Mesangial cell (primary cell): ENCODE results near the gene FAM219B. TPM values are rescaled to one million over a fixed set of nuclear protein-coding genes. Genes with fewer than 3 reads are reported as not detected.

Experiments
- total RNA-seq: library from RNA; depleted of rRNA; stranded (reverse); fragments of >200 nt; gene quantifications from 2 replicates; pipeline ENCODE4 v1.2.3, GENCODE V29; 2015

The FAM219B gene, protein sequence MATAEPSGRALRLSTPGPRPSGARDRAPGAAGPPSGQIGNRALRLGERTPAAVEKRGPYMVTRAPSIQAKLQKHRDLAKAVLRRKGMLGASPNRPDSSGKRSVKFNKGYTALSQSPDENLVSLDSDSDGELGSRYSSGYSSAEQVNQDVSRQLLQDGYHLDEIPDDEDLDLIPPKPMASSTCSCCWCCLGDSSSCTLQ
- total RNA-seq: 32.1 and 39.7 TPM in 2 replicates

DNA sequence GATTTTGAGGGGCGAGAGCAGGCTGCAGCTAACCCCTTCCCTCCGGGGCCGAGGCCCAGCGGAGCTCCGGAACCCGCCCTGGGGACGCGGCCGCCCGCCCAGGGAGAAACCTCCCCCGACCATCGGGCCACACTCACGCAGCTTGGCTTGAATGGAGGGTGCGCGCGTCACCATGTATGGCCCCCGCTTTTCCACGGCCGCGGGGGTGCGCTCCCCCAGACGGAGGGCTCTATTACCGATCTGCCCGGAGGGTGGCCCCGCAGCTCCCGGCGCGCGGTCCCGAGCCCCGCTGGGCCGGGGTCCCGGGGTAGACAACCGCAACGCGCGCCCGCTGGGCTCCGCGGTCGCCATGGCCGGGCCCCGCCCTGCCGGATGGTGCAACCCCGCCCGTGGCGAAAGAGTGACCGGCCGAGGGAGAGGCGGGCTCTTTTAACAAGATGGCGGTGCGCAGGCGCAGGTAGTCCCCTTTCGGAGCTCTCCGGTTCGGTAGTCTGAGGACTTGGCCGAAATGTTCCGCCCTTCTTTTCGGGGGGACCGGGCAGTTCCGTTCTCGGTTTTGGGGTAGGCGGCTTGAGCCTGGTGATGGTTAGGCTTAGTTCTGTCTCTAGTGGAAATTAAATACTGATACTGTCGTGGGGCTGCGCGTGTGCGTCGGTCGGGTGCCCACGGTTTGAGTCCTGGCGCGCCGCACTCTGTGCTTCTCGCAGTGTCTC, at the start of gene FAM219B:
Gene FAM219B (minus strand): TSS at position 402 of the 713 bp plus-strand sequence. CDS start 51 bp downstream, at position 351.

DNA sequence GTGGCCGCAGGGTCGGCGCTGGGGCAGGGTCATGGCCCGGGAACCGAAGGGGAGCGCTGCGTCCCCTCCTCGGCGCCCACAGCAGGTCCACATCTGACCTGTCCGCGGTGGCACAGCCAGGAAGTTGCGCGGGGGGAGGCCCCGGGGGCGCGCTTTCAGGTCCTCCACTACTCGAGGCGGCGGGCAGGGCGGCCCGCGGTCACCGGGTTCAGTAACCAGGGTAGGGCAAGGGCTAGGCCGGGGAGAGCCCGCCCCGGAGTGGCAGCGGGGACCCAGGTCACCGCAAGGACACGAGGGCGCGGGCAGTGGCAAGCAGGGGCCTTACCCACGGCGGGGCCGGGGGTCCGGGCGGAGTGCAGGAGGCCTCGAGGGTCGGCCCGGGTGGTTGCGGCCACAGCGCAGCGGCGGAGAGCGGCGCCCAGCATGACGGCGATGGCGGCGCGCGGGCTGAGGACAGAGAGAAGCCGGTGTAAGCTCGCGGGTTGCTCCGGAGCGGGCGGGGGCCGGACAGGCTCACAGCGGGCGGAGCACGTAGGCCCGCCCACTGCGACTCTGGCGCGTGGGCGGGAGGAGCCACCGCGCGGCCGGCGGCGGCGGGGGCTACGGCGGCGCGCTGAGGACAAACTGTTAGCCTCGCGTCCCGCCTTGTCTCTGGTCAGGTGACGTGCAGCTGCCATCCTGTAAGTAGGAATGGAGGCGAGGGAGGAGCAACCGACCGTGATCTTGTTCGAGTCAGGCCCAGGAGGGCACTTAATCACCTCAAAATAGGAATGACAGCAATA, 31.1 kb upstream of the FAM219B start, which contains the start of gene COX5A:
Gene COX5A (minus strand): TSS at position 484 of the 782 bp plus-strand sequence. CDS start 59 bp downstream, at position 425.

DNA sequence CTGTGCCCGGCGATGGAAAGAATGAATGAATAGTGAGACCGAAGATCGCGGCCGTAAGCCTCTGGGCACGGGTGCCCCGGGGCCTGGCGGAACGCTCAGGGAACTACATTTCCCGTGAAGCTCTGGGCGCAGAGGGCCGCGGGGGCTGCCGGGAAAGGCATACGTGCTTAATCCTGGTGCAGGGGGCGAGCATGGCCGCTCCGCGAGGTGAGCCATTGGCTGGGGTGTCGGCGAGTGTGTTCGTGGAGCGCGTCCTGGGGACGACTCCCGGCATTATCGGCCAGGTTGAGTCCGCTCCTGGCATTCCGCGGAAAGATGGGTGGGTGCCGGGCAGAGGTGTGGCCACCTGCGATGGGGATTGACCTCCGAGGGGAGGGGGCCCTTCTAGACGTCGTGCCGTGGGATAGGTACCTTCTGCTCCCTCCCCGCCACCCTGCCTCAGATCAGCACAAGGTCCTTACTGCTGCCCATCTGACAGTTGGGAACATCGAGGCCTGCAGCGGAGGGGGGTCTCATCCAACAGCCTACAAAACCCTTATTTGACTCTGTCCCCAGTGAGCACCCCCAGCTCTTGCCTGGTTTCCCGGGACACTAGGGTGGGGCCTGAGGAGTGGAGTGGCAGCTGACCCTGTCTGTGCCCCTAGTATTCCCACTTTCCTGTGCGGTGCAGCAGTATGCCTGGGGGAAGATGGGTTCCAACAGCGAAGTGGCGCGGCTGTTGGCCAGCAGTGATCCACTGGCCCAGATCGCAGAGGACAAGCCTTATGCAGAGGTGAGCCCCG, 16.6 kb downstream of the FAM219B start, which contains the start of gene MPI:
Gene MPI (plus strand): TSS at position 160 of the 782 bp plus-strand sequence. CDS start 32 bp downstream, at position 192.

DNA sequence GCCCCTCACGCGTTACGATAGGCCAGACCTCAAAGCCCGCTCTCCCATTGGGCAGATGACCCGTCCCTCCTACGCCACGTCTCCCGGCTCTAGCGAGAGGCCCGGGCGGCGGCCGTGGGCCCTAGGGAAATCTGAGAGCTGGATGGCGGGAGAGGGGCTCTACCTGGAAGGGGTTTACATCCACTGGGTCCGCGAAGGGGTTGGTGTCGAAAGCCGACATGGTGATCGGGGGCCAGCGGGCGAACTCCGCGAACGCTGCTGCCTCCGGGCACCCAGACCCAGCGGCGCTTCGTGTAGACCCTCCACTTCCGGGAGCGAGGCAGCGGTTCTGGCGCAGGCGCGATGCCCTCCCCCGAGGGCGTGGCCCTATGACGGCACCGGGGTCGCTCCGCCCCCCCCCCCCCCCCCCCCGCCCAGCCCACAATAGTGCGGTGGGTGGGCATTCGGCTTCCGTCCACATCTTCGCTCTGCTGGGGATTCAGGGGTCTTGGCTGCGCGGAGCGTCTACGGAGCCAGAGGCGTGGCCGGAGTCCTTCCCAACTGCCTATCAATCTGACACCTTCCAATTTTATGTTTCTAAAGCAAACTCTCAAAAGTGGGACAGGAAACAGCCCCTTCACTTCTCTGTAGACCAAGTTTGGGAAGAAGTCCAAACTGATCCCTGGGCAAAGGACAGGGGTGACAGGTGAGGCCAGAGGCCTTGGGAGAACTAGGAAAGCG, 33.5 kb downstream of the FAM219B start, which contains the start of gene SCAMP2:
Gene SCAMP2 (minus strand): TSS at position 330 of the 720 bp plus-strand sequence. CDS start 110 bp downstream, at position 220.

Other genes with a start within 250 kb of the FAM219B start
- 14.1 and 15.6 TPM in 2 replicates for gene EDC3, start 210.8 kb downstream of the FAM219B start, total RNA-seq
- gene CYP1A1, start 181.3 kb downstream of the FAM219B start, total RNA-seq: not detected in 2 replicates
- gene CYP1A2, start 158.0 kb downstream of the FAM219B start, total RNA-seq: not detected in 2 replicates
- 34.4 and 40.1 TPM in 2 replicates for gene CSK, start 124.8 kb downstream of the FAM219B start, total RNA-seq
- gene LMAN1L, start 94.0 kb downstream of the FAM219B start, total RNA-seq: not detected in 2 replicates
- not detected in 2 replicates for gene CPLX3, start 80.2 kb downstream of the FAM219B start, total RNA-seq
- 18.6 and 31.4 TPM in 2 replicates for gene ULK3, start 63.7 kb downstream of the FAM219B start, total RNA-seq
- 58.2 and 76.9 TPM in 2 replicates for gene SCAMP2, start 33.5 kb downstream of the FAM219B start, total RNA-seq
- gene MPI, start 16.8 kb downstream of the FAM219B start, total RNA-seq: 61.3 and 68.7 TPM in 2 replicates
- gene COX5A, start 31.2 kb upstream of the FAM219B start, total RNA-seq: 168 and 220 TPM in 2 replicates
- gene RPP25, start 49.9 kb upstream of the FAM219B start, total RNA-seq: 6.0 and 8.7 TPM in 2 replicates
- gene SCAMP5, start 88.7 kb upstream of the FAM219B start, total RNA-seq: 9.3 and 11.5 TPM in 2 replicates
- 13.9 and 39.6 TPM in 2 replicates for gene PPCDC, start 116.7 kb upstream of the FAM219B start, total RNA-seq